ENCODE data around the gene SETX.

The SETX gene

GRCh38 chr9:132214027-132214622, 140.7 kb downstream of the SETX start:
- FAIRE-seq: no peak
- no peak for DNase-seq (ENCODE audit: insufficient read length, low spot score)
- no peak for TF ChIP-seq CTCF (IDR thresholded peaks at IDR 0.05; ENCODE audit: insufficient read depth, missing control alignments)

- DNase-seq (ENCODE audit: insufficient read length, low spot score) (no peak), FAIRE-seq (no peak)
- no peak for TF ChIP-seq CTCF (IDR thresholded peaks at IDR 0.05; ENCODE audit: insufficient read depth, missing control alignments)
Measured at GRCh38 chr9:132211570-132211969, 143.2 kb downstream of the SETX start.

Data from D721Med (cell line).